ENCODE data around the gene PNKD.

Gene PNKD

DNA sequence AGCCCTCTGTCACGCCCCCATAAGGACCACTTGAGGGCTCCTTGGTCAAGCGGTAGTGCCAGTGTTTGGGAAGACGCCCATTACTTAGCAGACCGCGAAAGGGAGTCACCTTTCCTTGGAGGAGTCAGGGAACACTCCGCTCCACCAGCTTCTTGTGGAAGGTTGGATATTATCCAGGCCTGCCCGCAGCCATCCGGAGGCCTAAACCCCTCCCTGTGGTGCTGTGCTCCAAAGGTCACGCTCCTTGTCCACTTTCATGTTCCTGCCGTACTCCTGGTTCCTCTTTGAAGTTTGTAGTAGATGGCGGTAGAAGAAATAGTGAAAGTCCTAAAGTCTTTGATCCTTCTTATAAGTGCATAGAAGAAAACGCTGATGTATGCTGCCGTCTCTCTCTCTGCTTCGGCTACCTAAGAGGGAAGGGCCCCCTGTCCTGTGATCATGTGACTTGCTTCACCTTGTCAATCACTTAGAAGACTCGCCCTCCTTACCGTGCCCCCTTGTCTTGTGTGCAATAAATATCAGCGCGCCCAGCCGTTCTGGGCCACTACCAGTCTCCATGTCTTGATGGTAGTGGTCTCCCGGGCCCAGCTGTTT is 84.6 kb downstream of the PNKD start:
- no peak for TF ChIP-seq ZFX (IDR thresholded peaks at IDR 0.05; ENCODE audit: borderline replicate concordance)
- TF ChIP-seq, protein P1, sequence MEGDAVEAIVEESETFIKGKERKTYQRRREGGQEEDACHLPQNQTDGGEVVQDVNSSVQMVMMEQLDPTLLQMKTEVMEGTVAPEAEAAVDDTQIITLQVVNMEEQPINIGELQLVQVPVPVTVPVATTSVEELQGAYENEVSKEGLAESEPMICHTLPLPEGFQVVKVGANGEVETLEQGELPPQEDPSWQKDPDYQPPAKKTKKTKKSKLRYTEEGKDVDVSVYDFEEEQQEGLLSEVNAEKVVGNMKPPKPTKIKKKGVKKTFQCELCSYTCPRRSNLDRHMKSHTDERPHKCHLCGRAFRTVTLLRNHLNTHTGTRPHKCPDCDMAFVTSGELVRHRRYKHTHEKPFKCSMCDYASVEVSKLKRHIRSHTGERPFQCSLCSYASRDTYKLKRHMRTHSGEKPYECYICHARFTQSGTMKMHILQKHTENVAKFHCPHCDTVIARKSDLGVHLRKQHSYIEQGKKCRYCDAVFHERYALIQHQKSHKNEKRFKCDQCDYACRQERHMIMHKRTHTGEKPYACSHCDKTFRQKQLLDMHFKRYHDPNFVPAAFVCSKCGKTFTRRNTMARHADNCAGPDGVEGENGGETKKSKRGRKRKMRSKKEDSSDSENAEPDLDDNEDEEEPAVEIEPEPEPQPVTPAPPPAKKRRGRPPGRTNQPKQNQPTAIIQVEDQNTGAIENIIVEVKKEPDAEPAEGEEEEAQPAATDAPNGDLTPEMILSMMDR (IDR thresholded peaks at IDR 0.05) = no peak
- H3K27ac ChIP-seq = no peak overlapping the region

DNA sequence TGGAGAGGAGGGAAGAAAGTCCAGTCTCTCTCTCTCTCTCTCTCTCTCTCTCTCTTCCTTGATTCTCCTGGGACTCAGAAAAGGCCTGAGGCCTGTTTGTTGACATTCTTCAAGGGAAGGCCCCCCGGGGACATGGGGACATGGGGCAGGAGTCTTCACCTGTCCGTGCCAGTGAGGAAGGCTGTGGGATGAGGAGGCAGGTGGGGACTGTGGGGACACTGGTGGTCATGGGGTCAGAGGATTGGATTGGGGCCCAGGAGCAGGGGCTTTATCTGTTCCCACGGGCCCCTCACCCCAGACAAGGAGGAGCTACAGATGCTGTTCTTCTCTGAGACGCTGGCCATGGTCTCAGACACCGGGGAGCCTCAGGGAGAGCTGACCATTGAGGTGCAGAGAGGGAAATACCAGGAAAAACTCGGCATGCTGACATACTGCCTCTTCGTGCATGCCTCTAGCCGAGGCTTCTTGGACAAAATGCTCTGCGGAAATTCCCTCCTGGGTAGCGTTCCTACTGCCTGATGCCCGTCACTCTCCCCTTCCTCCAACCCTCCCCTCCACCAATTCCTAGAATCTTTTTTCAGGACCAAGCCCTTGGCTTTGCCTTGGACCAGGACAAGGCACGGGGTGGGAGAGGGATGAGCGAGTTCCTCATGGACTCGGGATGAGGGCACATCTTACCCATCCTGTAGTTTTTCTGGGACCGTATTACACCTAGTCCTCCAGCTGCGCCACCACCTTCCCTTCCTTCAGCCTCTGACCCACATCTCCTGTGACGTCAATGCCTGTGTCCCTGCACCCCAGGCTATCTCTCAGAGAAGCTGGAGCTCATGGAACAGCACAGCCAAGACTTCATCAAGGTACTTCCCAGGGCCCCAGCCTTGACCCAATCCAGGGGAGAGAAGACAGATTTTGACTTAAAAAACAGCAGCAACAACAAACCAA is 87.2 kb downstream of the PNKD start:
- no peak overlapping the region for H3K27ac ChIP-seq
- TF ChIP-seq, protein P1 (IDR thresholded peaks at IDR 0.05) = no peak
- no peak for TF ChIP-seq ZFX (IDR thresholded peaks at IDR 0.05; ENCODE audit: borderline replicate concordance)

DNA sequence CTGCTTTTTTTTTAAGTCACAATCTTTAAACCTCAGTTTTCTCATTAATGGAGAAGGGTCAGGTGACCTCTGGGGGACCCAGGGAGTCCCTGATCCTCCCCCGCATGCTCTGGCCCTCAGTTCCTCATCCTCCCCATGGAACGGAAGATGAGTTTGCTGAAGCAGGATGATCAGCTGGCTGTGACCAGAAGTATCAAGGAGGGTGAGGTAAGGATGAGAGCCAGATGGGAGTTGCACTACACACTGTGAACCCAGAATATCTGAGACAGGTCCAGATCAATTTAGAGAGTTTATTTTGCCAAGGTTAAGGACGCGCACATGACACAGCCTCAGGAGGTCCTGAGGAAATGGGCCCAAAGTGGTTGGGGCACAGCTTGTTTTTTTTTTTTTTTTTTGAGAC is 90.1 kb downstream of the PNKD start:
- TF ChIP-seq ZFX (IDR thresholded peaks at IDR 0.05; ENCODE audit: borderline replicate concordance) = no peak
- TF ChIP-seq, protein P1 (IDR thresholded peaks at IDR 0.05) = no peak
- H3K27ac ChIP-seq = no peak overlapping the region

DNA sequence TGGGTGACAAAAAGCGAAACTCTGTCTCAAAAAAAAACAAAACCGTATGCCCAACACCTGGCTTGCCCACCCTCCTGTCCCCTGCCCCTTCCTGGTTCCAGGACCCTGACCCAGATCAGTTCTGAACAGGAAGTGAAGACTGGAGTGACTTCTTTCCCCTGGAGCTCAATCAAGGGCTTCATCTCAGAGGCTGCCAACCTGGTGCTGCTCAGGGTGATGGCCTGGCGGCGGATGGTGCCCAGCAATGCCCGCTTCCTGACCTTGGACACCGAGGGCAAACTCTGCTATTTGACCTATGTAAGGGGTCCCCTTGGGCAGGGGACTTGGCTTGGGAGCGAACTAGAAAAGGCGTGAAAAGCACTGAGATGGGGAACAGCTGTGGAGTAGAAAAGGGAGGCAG is 92.3 kb downstream of the PNKD start:
- no peak overlapping the region for H3K27ac ChIP-seq
- TF ChIP-seq ZFX (IDR thresholded peaks at IDR 0.05; ENCODE audit: borderline replicate concordance) = no peak
- TF ChIP-seq, protein P1 (IDR thresholded peaks at IDR 0.05) = no peak

DNA sequence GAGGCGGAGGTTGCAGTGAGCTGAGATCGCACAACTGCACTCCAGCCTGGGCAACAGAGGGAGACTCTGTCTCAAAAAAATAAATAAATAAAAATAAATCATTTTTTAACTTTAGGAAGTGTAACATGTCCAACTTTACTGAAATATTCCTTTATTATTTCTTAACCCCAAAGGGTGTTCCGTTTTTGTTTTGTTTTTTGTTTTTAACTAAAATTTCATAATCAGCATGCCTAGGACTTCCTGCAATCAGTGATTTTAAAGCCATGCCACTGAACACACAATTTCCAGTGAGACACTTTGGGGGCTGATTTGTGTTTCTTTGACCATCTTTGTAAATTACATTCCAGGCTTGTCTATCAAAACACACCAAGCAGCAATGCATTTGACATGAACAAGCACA is 93.4 kb downstream of the PNKD start:
- H3K27ac ChIP-seq = no peak overlapping the region
- TF ChIP-seq ZFX (IDR thresholded peaks at IDR 0.05; ENCODE audit: borderline replicate concordance) = no peak
- TF ChIP-seq, protein P1 (IDR thresholded peaks at IDR 0.05) = no peak

DNA sequence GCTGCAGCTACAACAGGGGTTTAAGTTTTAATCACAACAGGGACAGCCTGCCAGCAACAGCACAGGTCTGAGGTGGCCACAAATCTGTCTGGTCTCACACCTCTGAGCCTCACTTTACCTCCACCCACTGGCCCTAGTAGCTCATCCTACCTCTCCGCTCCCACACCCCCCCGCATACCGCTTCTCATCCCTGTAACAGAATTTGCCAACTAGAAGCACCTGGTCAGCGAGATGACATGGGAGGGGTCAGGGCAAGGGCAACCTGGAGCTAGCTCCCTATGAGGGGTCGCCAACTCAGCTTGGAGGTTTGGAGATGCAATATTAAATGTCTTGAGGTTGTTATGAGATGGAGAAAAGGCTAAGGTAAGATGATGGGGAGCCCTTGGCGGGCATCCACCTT is 93.9 kb downstream of the PNKD start:
- TF ChIP-seq, protein P1 (IDR thresholded peaks at IDR 0.05) = no peak
- TF ChIP-seq ZFX (IDR thresholded peaks at IDR 0.05; ENCODE audit: borderline replicate concordance) = no peak
- no peak overlapping the region for H3K27ac ChIP-seq

Data from 22Rv1 (cell line).